T-helper 2 cell treated with Interferon-gamma antibody and Interleukin-4, amounts not matched to agents 5 μg/mL and 100 μg/mL, for 36 hours (primary cell): Measurements from ENCODE around the gene RAB5A.
"Not testable (repeated sequence)": the region's sequence is repeated elsewhere in the genome, so short reads cannot be mapped to it uniquely, and the experiment has no call there.

ENCODE experiments used
- DNase-seq: peaks from one replicate; pipeline ENCODE4 v3.0.0; 2021; ENCODE audit warnings: low spot score
- H3K27ac Mint-ChIP-seq: one replicate; pipeline ENCODE4 v1.8.0; 2021; ENCODE audit warnings: mild to moderate bottlenecking, mixed read lengths
- H3K27me3 Mint-ChIP-seq: one replicate; pipeline ENCODE4 v1.8.0; 2021; ENCODE audit warnings: low read depth, mixed read lengths
- H3K36me3 Mint-ChIP-seq: one replicate; pipeline ENCODE4 v1.8.0; 2021; ENCODE audit warnings: low read depth, mixed read lengths
- H3K4me1 Mint-ChIP-seq: one replicate; pipeline ENCODE4 v1.8.0; 2021; ENCODE audit warnings: low read depth, mixed read lengths
- H3K4me3 Mint-ChIP-seq: one replicate; pipeline ENCODE4 v1.8.0; 2022; ENCODE audit warnings: mild to moderate bottlenecking, moderate library complexity, mixed read lengths
- H3K9me3 Mint-ChIP-seq: one replicate; pipeline ENCODE4 v1.8.0; 2021; ENCODE audit warnings: mixed read lengths

Gene RAB5A

DNA sequence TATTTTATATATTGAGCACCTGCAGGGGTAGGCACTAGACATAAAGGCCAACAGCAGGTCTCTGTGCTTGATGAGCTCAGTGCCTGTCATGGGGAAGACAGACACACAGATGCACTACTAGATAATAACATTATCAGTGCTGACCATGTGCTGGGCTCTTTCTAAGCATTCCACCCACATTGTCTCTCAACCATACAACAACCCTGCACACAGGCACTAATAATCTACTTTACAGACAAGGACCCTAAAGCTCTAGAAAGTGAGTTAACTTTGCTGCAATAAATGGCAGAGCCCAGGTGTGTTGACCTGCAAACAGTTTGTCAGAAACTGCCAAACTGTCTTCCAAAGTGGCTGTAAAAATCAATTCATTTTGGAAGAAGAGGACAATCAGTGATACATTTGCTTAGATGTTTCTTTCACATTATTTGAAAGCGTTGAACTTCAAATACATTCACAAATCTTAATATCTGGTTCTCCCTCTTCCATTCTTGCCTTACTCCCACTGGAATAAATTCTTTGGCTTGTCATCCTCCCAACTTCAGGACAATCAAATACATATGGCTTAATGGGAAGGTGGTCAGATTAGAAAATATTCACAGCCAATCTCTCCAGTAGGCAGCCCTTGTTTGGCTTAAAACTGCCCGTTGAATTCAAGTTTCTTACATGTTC, 76.2 kb downstream of the RAB5A start:
- H3K4me1 Mint-ChIP-seq = peaks cover 2% of the 10 kb centered on the region
- H3K27me3 Mint-ChIP-seq = no peaks in the 10 kb centered on the region
- no peaks in the 10 kb centered on the region for H3K9me3 Mint-ChIP-seq
- no peak for DNase-seq
- no peak overlapping the region for H3K4me3 Mint-ChIP-seq
- H3K27ac Mint-ChIP-seq = no peak overlapping the region
- no peaks in the 10 kb centered on the region for H3K36me3 Mint-ChIP-seq

- H3K9me3 Mint-ChIP-seq = no peaks in the 10 kb centered on the region
- no peaks in the 10 kb centered on the region for H3K36me3 Mint-ChIP-seq
- H3K4me3 Mint-ChIP-seq = no peak overlapping the region
- H3K4me1 Mint-ChIP-seq = peaks cover 2% of the 10 kb centered on the region
- H3K27me3 Mint-ChIP-seq = no peaks in the 10 kb centered on the region
- H3K27ac Mint-ChIP-seq = no peak overlapping the region
- DNase-seq = no peak
Observed at GRCh38 chr3:20023623-20024405, 76.9 kb downstream of the RAB5A start.

GRCh38 chr3:20027136-20027535, 80.2 kb downstream of the RAB5A start:
- Mint-ChIP-seq H3K36me3 (no peaks in the 10 kb centered on the region), H3K9me3 (no peaks in the 10 kb centered on the region), H3K27me3 (no peaks in the 10 kb centered on the region), H3K27ac (no peak overlapping the region), H3K4me1 (peaks cover 2% of the 10 kb centered on the region), H3K4me3 (no peak overlapping the region)
- DNase-seq = no peak

DNA sequence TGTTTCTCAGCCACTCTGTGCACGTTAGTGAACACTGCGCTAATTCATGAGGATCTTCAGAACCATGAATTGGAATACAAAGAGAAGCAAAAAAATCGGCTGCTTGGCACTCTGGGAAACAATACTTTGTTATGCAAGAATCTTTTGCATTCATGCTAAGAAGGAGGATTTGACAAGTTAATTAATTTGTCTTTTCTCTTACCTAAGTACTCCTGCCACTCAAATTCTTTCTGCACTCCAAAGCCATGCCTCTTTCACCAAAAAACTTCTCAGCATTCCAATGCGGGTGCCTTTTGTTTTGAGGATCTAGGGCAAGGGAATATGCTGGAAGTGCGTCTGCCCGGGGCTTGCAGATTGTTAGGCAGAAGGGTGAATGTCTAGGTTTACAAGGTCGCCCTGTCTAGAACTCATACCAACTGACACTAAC, 82.0 kb downstream of the RAB5A start:
- Mint-ChIP-seq H3K36me3 (no peaks in the 10 kb centered on the region), H3K9me3 (no peaks in the 10 kb centered on the region), H3K27ac (no peak overlapping the region), H3K27me3 (no peaks in the 10 kb centered on the region), H3K4me3 (no peak overlapping the region), H3K4me1 (peaks cover 2% of the 10 kb centered on the region)
- DNase-seq = no peak

GRCh38 chr3:20031939-20032338, 85.0 kb downstream of the RAB5A start:
- H3K27ac Mint-ChIP-seq, H3K27me3 Mint-ChIP-seq, H3K9me3 Mint-ChIP-seq: not testable (repeated sequence)

More at GRCh38 chr3:20031939-20032338, 85.0 kb downstream of the RAB5A start:
- not testable (repeated sequence) for H3K4me3 Mint-ChIP-seq, H3K36me3 Mint-ChIP-seq, DNase-seq, H3K4me1 Mint-ChIP-seq
